GM18873 (cell line): ENCODE results near the gene HLA-B.

Source experiments
- ATAC-seq: cut with Tn5 transposase; IDR thresholded peaks from one replicate; pipeline ENCODE4 v1.9.1; 2021; ENCODE audit warnings: mild to moderate bottlenecking, moderate library complexity, moderate number of reproducible peaks; ENCODE audit not compliant: unreplicated experiment, low FRiP score

Gene HLA-B

GRCh38 chr6:31309641-31310040 lies 47.3 kb downstream of the HLA-B start:
- ATAC-seq, result no peak

GRCh38 chr6:31308845-31309175 lies 48.2 kb downstream of the HLA-B start:
- no peak for ATAC-seq

DNA sequence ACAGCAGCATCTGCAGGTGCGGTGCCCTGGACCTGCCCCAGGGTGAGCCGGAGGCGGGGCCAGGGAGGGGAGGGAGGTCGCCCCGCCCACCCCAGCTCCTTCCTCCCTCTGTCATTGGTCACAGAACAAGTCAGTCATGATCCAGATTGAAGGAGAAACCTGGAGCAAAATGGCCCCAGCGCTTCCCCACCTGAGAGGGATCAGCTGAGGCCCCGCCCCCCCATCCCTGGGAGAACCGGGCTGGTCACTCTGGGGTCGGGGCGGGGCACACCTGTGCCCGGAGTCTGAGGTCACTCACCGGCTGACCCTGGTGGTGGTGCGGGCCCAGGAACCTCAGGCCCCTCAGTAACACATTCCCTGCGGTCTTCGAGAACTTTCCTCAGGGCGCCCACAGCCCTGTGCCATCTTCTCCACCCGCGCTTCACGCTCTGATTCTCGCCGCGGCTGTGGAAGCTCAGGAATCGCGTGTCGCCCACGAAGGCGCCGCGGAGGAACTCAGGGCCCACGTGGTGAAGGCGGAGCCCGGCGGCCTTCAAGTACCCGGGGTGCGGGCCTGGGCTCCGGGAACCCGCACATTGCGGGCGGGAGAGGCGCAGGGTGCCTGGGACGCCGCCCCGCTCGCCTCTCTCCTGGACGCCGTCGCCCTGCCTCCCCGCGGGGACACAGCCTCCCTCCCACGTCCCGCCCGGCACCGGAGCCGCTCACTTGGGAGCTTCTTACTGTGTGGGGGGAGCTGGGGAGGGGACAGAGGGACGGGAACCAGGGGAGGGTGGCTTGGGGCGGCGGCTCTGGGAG lies 48.7 kb downstream of the HLA-B start:
- ATAC-seq, result no peak

DNA sequence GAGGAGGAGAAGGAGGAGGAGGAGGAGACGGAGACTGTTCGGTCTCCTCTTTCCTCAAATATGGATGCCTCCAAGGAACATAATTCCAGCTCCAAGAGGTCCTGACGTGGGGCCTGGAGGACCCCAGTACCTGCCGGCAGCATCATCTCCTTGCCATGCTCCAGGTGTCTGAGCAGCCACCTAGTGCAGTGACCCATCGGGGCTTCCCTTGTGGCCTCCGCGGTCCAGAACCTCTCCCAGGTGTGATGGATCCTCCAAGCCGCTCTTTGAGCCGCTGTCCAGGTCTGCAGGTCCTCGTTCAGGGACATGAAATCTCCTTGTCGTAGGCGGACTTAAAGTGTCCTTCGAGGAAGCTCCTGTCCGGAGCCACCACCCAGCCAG lies 49.3 kb downstream of the HLA-B start:
- ATAC-seq, result no peak

DNA sequence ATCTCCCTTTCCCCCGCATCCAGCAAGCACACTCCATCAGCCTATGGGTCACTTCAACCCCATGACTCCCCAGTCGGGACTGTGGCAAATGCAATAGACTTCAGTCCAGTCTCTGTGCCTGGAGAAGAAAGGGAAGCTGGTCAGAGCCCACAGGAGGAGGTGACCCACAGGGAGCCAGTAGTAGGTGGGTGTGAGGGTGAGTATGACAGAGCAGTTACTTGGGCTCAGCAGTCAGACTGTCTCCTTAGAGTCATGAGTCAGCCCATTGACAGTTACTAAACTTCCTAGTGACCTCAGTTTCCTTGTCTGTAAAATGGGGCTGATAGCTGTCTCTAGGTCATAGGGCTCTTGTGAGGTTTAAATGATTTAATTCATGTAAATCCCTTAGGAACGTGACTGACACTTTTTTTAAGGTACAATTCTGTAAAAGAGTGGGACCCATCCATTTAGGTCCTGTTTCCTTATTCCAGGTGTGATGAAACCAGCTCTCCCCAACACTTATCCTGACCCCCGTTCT lies 51.2 kb downstream of the HLA-B start:
- ATAC-seq, result no peak

- ATAC-seq, result no peak
Measured at GRCh38 chr6:31304683-31305082, 52.3 kb downstream of the HLA-B start.
